Mucosa of descending colon (tissue), 3 donors: ENCODE measurements around the gene ZFP36L1. TPM values are rescaled to one million over a fixed set of nuclear protein-coding genes. Genes with fewer than 3 reads are reported as not detected.
"Not testable (repeated sequence)": the region's sequence is repeated elsewhere in the genome, so short reads cannot be mapped to it uniquely, and the experiment has no call there.

Source experiments
- ATAC-seq: fragments of 200-7000 bp; cut with Tn5 transposase; one replicate; pipeline ENCODE4 v1.9.1; 2020; ENCODE audit warnings: mild to moderate bottlenecking, moderate library complexity
- DNase-seq, 3 donors: peaks; one replicate each; pipeline ENCODE4 v3.0.0-alpha.2; 2020
- H3K36me3 ChIP-seq: fragments of 200-600 bp; one replicate; pipeline ENCODE4 v1.8.0; 2021; ENCODE audit warnings: low read depth, mild to moderate bottlenecking
- H3K4me1 ChIP-seq: fragments of 200-600 bp; one replicate; pipeline ENCODE4 v1.8.0; 2021; ENCODE audit warnings: low read depth, mild to moderate bottlenecking
- H3K4me3 ChIP-seq: fragments of 200-600 bp; one replicate; pipeline ENCODE4 v1.8.0; 2021; ENCODE audit warnings: mild to moderate bottlenecking
- H3K9me3 ChIP-seq: fragments of 200-600 bp; one replicate; pipeline ENCODE4 v1.8.0; 2021; ENCODE audit warnings: mild to moderate bottlenecking
- CTCF ChIP-seq: fragments of 200-600 bp; IDR thresholded peaks from one replicate; pipeline ENCODE4 v1.8.0; 2022; ENCODE audit warnings: antibody characterized with exemption, mild to moderate bottlenecking
- intact Hi-C, 2 donors: fragments of 100-400 bp; cut with DNase I in 1 of 2; cut with micrococcal nuclease in 1 of 2; formaldehyde crosslinking; loops; one replicate each; pipeline versions ENCODE4 v1.11.0 to v1.11.1; 2022; cut with DNase I, micrococcal nuclease
- total RNA-seq, 3 donors: library from RNA; stranded (reverse); fragmentation: NEBNext Ultra II Directional in 2 of 3; extraction: Animal tissue kit (Norgen Biotek cat#: 25700) in 2 of 3; gene quantifications; one replicate each; pipeline versions ENCODE4 v1.2.1 to v1.2.4, GENCODE V29; 2021 to 2023
- donor health status: DM: no; HTN: no; CAD: no; lungs with moderate emphysema.
- donor health status: DM: no; HTN: no; CAD: no.
- donor health status: DM: no; HTN: yes; CAD: no.

The ZFP36L1 gene
- total RNA-seq, 3 donors from 2014 or later: 79.8 to 472 (median 103) TPM

- no peak for TF ChIP-seq CTCF
- Histone ChIP-seq H3K9me3 (no peaks in the 10 kb centered on the region), H3K4me1 (no peaks in the 10 kb centered on the region), H3K4me3 (no peak overlapping the region), H3K36me3 (no peaks in the 10 kb centered on the region)
- DNase-seq: no peak
- ATAC-seq: no peak
- intact Hi-C loops: no loop called here
Observed at GRCh38 chr14:68767248-68767645, 25.6 kb downstream of the ZFP36L1 start.

DNA sequence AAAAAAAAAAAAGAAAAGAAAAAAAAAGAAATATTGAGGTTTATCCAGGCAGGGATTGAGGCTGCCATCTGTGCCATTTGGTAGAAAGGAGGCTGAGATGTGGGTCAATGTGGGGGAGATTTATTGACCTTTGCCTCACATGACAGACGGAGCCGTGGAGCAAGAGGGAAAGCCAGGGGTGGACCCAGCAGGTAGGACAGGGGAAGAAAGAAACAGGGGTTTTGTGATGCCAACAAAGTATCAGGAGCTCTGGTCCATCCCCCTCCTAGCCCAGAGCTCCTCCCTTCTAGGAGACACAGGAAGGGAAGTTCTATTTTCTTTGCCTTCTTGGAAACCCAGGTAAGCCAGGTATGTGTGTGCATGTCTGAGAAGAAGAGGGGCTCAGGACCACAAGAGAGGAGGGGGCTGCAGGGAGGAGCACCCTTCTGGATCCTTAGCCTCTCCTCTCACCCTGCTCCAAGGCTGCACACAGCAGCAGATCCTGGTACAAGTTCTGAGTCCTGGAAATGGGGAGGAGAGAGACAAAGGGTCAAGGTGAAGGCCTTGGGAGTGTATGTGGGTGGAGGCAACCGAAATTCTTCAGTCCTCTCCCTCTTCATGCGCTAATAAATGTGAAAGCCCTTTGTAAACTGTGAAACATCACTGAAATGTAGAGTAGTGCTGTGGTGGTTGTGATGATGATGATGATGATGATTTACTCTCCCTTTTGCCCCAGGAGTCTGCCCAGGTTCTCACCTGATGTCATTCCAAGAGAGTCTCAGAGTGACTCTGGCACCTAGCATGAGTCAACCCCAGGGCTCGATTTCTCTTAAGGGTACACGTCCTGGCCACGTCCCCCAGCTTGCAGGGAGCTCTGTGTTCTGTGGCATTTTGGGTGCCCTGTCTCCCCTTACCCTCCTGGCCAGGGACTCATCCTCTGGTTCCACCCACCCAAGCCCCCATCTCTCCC is 26.3 kb downstream of the ZFP36L1 start:
- Histone ChIP-seq H3K4me1 (no peaks in the 10 kb centered on the region), H3K36me3 (no peaks in the 10 kb centered on the region), H3K4me3 (no peak overlapping the region), H3K9me3 (no peaks in the 10 kb centered on the region)
- no peak for ATAC-seq
- no peak for TF ChIP-seq CTCF
- intact Hi-C loops: no loop called here
- no peak for DNase-seq

DNA sequence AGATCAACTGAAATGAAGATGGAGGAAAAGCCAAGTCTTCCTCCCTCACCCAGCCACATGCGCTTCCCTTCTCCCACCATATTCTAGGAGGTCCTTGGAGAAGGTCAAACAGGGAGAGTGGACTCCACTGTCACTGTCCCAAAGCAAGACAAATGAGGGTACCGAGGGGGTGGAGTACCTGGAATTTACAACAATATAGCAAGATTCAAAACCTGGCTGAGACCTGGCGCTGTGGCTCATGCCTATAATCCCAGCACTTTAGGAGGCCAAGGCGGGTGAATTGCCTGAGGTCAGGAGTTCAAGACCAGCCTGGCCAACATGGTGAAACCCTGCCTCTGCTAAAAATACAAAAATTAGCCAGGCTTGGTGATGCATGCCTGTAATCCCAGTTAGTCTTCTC is 29.0 kb downstream of the ZFP36L1 start:
- H3K9me3 ChIP-seq, intact Hi-C loops, H3K4me1 ChIP-seq, ATAC-seq, DNase-seq, H3K36me3 ChIP-seq, H3K4me3 ChIP-seq: not testable (repeated sequence)

DNA sequence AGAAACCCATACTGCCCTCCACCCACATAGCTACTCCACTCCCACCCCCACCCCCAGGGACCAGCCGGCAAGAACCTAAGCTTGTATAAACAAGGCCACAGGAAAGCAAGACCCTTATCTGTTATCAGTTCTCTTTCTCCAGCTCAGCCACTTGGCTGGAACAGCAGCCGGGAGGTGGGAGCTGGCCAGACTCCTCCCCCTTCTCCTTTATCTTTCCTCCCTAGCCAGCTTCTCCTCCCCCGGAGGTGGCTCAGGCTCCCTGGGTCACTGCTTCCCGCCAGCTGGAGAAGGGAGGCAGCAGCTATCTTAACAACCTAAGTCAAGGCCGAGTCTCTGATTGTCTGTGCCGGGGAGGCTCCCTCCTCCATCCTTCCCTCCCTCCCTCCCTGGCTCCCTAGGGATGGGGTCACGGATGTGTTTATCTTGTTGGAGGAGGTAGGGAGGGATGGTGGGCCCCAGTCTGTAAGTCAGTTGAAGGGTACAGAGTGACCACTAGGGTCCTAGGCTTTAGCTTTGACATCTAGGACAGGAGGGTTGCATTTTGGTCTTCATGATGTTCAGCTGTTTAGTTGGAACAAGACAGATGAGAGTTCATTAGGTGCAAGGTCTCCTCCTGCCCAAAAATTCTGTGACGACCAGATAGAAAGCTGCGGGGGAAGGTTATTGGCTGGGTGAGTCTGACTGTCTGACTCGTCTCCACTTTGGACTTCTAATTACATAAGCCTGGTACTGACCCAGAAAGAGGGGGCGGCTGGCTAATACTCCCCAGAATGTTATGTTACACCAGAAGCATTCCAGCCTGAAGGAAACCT is 29.7 kb downstream of the ZFP36L1 start:
- Histone ChIP-seq H3K4me3 (no peak overlapping the region), H3K9me3 (no peaks in the 10 kb centered on the region), H3K36me3 (no peaks in the 10 kb centered on the region), H3K4me1 (no peaks in the 10 kb centered on the region)
- ATAC-seq (peak; percentile 78), DNase-seq (peak in 2 of 3 donors; percentile 47 to 54)
- TF ChIP-seq CTCF: no peak
- intact Hi-C loops: no loop called here

DNA sequence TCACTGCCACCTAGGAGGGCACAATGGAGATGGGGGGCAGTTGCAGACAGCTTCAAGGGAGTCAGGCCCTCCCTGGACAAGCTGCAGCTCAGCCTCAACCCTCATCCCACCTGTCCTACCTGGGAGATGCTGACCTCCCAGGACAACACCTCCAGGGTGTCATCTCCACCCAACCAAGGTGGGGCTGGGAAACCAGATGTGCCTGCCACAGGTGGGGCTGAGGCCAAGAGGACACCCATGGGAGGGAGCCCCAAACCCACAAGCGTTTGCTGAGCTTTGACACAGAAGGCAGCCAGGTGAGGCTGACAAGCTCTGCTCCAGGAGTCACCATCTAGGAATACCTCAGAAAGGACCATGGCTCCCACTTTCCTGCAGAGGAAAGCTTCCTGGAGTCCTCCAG is 31.5 kb downstream of the ZFP36L1 start:
- ATAC-seq: no peak
- DNase-seq: no peak
- H3K4me1 ChIP-seq: no peaks in the 10 kb centered on the region
- H3K9me3 ChIP-seq: no peaks in the 10 kb centered on the region
- intact Hi-C loops: no loop called here
- H3K4me3 ChIP-seq: no peak overlapping the region
- TF ChIP-seq CTCF: no peak
- H3K36me3 ChIP-seq: no peaks in the 10 kb centered on the region

DNA sequence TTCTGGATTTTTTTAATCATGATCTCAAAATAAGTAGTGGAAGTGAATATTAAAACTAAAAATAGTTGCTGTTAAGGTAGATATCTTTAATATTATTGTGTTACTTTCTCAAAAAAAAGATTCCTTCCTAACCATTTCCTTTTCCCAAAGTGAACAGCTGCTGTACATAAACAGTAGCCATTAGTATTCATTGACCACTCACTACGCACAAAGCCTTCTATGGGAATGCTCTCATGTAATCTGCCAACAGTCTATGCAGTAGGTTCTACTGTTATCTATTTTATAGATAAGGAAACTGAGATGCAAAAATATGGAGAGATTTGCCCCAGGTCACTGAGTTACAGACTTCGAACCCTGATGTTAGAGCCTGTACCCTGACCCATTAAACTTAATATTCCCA is 32.1 kb downstream of the ZFP36L1 start:
- ATAC-seq: no peak
- H3K4me1 ChIP-seq: no peaks in the 10 kb centered on the region
- H3K9me3 ChIP-seq: no peaks in the 10 kb centered on the region
- no peaks in the 10 kb centered on the region for H3K36me3 ChIP-seq
- H3K4me3 ChIP-seq: no peak overlapping the region
- intact Hi-C loops: no loop called here
- no peak for TF ChIP-seq CTCF
- DNase-seq: no peak
